Fibroblast of lung (primary cell): Measurements from ENCODE around the gene MAGEF1.

Source experiments
- CTCF ChIP-seq, 2 donors: IDR thresholded peaks in 1 of 2; conservative IDR thresholded peaks in 1 of 2; 1 replicate in 1 of 2; 2 replicates in 1 of 2; pipeline ENCODE4 v1.5.1; 2011 to 2012; ENCODE audit warnings: low read length in 2 of 2, control low read depth in 1 of 2, inconsistent platforms in 1 of 2, low read depth in 1 of 2, mild to moderate bottlenecking in 1 of 2
- EZH2 ChIP-seq: IDR thresholded peaks from 2 replicates; pipeline ENCODE4 v1.5.1; 2012; ENCODE audit warnings: low read length, control low read depth, mild to moderate bottlenecking; ENCODE audit errors: missing control alignments

- TF ChIP-seq CTCF (conservative IDR thresholded peaks at IDR 0.05 in 1 of 2, IDR thresholded peaks at IDR 0.05 in 1 of 2; ENCODE audit: low read depth in 1 of 2, low read length in 2 of 2) (no peak), EZH2 (no peak)
These were observed 34.9 kb downstream of the MAGEF1 start for GRCh38 chr3:184676927-184677326.
